D721Med (cell line): ENCODE data around the gene ZDHHC20.

ENCODE experiments used
- DNase-seq: peaks from one replicate; pipeline ENCODE4 v3.0.0; 2011; ENCODE audit warnings: low spot score; ENCODE audit not compliant: insufficient read length
- FAIRE-seq: peaks from 2 replicates; lab custom pipeline; 2011; peaks lifted over from hg19 to GRCh38; lab: Jason Lieb, UNC
- TF ChIP-seq, protein P1 (sequence below): IDR thresholded peaks from 2 replicates; pipeline ENCODE4 v1.5.1; 2012; ENCODE audit warnings: mild to moderate bottlenecking, control low read depth; ENCODE audit not compliant: insufficient read depth; ENCODE audit errors: missing control alignments

The ZDHHC20 gene

DNA sequence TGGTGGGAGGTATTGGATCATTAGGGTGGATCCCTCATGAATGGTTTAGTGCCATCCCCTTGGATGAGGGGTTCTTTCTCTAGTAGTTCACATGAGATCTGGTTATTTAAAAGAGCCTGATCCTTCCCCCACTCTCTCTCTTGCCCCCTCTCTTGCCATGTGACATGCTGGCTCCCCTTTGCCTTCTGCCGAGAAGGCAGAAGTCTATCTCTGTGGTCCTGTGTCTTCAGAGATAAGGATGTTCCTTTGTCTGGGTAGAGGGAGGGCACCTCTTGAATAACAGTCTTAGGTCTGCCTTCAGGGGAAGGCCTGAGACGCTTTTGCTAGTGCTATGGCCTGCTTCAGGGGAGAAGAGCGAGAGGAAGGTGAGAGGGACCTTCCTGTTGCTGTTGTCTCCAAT, 2.0 kb upstream of the ZDHHC20 start:
- TF ChIP-seq, protein P1, sequence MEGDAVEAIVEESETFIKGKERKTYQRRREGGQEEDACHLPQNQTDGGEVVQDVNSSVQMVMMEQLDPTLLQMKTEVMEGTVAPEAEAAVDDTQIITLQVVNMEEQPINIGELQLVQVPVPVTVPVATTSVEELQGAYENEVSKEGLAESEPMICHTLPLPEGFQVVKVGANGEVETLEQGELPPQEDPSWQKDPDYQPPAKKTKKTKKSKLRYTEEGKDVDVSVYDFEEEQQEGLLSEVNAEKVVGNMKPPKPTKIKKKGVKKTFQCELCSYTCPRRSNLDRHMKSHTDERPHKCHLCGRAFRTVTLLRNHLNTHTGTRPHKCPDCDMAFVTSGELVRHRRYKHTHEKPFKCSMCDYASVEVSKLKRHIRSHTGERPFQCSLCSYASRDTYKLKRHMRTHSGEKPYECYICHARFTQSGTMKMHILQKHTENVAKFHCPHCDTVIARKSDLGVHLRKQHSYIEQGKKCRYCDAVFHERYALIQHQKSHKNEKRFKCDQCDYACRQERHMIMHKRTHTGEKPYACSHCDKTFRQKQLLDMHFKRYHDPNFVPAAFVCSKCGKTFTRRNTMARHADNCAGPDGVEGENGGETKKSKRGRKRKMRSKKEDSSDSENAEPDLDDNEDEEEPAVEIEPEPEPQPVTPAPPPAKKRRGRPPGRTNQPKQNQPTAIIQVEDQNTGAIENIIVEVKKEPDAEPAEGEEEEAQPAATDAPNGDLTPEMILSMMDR = no peak
- no peak for FAIRE-seq

DNA sequence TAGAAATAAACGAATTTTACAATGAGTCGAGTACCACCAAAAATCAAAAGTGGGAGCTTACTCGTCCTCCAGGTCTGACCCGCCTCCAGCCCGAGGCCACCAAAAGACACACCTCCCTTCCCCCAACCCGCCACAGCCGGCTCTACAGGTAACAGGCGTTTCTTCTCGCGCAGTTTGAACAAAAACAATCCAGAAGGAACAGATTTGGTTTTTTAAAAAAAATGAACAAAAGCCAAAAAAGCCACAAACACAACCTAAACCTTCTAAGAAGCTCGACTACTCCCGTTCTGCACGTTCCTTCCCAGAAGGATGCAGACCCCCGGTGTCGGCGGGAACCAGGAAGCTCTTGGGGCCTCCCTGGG, 671 bp downstream of the ZDHHC20 start:
- TF ChIP-seq, protein P1 = no peak
- DNase-seq (no peak), FAIRE-seq (no peak)

More for the DNA sequence above, 2.0 kb upstream of the ZDHHC20 start:
- no peak for DNase-seq

DNA sequence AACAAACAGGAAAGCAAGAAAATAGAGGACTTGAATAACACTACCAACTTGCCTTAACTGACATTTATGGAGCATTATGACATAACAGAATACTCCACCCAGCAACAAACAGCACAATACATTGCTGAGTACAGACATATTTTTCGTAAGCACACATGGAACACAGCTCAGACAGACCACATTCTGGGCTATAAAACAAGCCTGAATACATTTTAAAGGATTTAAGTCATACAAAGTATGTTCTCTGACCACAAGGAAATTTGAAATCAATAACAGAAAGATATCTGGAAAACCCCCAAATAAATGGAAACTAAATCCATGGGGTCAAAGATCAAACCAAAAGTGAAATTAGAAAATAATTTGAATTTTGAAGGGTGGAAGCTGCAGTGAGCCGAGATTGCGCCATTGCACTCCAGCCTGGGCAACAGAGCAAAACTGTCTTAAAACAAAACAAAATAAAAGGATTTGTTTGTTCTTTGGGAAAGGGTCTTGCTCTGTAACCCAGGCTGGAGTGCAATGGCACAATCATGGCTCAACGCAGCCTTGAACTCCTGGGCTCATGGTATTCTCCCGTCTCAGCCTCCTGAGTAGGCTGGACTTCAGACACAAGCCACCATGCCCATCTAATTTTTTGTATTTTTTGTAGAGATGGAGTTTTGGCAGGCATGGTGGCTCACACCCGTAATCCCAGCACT, 5.6 kb downstream of the ZDHHC20 start:
- DNase-seq = no peak
- TF ChIP-seq, protein P1 = no peak
- no peak for FAIRE-seq

DNA sequence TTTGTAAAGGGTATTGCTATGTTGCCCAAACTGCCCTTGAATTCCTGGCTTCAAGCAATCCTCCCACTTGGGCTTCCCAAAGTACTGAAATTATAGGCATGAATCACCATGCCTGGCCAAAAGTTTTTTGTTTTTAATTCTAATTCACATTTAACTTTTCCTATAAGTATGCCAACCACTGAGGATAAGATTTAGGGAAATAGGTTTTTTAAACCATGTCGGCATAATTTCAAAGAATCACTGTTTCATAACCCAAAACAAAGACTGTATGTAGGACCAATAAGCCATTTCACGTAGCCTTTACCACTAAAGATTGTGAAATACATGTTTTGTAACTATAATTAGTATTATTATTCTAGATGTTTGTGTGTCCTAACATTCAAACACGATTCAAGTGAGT, 8.2 kb downstream of the ZDHHC20 start:
- DNase-seq = no peak
- no peak for FAIRE-seq
- TF ChIP-seq, protein P1 = no peak

DNA sequence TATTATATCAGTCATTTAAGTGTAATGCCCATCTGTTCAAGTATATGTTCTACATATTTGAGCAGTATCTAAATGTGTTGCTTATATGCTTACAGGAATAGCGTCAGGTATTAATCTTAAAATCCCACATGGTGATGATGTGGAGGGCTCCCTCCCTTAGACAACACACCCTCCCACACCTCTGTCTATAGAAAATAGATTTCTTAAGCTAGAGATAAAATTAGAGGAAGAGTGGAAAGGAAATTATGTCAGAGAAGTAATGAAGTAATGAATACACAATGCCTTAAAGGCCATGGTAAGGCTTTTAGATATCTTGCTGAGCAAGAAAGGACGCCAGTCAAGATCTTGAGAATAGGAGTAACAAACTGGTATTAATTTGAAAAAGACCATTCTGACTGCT, 12.4 kb downstream of the ZDHHC20 start:
- TF ChIP-seq, protein P1 = no peak
- DNase-seq (no peak), FAIRE-seq (no peak)

DNA sequence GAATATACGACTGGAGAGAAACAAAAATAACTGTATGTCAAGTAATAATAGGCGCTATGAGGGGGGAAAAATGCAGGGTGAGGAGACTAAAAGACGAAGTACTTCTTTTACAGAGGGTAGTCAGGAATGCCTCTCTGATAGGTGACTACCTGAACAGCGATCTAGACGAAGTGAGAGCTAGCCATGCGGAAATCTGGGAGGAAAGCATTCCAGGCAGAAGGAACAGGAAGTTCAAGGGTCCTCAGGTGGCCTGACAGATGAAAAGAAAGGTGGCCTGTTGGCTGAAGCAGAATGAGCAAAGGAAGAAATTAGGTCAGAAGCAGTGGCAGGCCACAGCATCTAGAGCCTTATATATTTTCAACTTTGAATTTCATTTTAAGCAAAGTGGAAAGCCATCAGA, 13.3 kb downstream of the ZDHHC20 start:
- FAIRE-seq = no peak
- TF ChIP-seq, protein P1 = no peak
- DNase-seq = no peak

DNA sequence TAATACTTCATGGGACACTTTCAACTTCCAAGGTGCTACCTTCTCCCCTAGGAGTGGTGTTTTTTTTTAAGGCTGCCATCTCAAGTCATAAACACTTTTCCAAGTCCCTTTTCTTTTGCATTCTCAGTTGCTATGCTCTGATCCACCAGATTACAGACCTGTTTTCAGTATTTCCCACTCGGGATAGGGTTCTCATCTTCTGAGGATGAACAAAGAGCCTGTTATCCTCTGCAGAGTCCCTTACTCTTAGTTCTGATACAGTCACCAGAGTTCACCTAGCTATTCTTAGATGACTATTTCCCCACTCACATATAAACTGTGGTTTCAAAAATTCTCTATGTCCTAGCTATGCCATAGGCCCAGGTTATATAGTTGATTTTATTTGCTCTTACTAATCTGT, 15.9 kb downstream of the ZDHHC20 start:
- FAIRE-seq (no peak), DNase-seq (no peak)
- TF ChIP-seq, protein P1 = no peak
